GM19023 (cell line): ENCODE results near the gene GOLGA6C.
"Not testable (repeated sequence)": the region's sequence is repeated elsewhere in the genome, so short reads cannot be mapped to it uniquely, and the experiment has no call there.

ENCODE experiments used
- ATAC-seq: cut with Tn5 transposase; IDR thresholded peaks from one replicate; pipeline ENCODE4 v1.9.1; 2021; ENCODE audit warnings: mild to moderate bottlenecking, moderate library complexity; ENCODE audit not compliant: unreplicated experiment

The GOLGA6C gene

GRCh38 chr15:75225951-75226732 is 32.0 kb upstream of the GOLGA6C start:
- ATAC-seq = no peak

- ATAC-seq = not testable (repeated sequence)
Measured at GRCh38 chr15:75227112-75227511, 31.0 kb upstream of the GOLGA6C start.

GRCh38 chr15:75227663-75228280 is 30.4 kb upstream of the GOLGA6C start:
- no peak for ATAC-seq

- no peak for ATAC-seq
Measured at GRCh38 chr15:75228787-75229186, 29.3 kb upstream of the GOLGA6C start.

- ATAC-seq = no peak
Measured at GRCh38 chr15:75229191-75230015, 28.7 kb upstream of the GOLGA6C start.

- no peak for ATAC-seq
Measured at GRCh38 chr15:75230016-75230343, 28.2 kb upstream of the GOLGA6C start.

GRCh38 chr15:75230551-75231371 is 27.4 kb upstream of the GOLGA6C start:
- ATAC-seq = no peak

GRCh38 chr15:75231836-75232235 is 26.3 kb upstream of the GOLGA6C start:
- ATAC-seq = no peak

- ATAC-seq = no peak
Measured at GRCh38 chr15:75232252-75232813, 25.8 kb upstream of the GOLGA6C start.

GRCh38 chr15:75232826-75233503 is 25.2 kb upstream of the GOLGA6C start:
- ATAC-seq = no peak

GRCh38 chr15:75233504-75234190 is 24.5 kb upstream of the GOLGA6C start:
- no peak for ATAC-seq

- no peak for ATAC-seq
Measured at GRCh38 chr15:75234191-75234810, 23.8 kb upstream of the GOLGA6C start.

GRCh38 chr15:75235051-75235673 is 23.0 kb upstream of the GOLGA6C start:
- ATAC-seq = no peak

- no peak for ATAC-seq
Measured at GRCh38 chr15:75235760-75236729, 22.1 kb upstream of the GOLGA6C start.

- no peak for ATAC-seq
Measured at GRCh38 chr15:75237316-75237982, 20.7 kb upstream of the GOLGA6C start.

GRCh38 chr15:75238150-75238549 is 20.0 kb upstream of the GOLGA6C start:
- no peak for ATAC-seq

GRCh38 chr15:75245741-75246140 is 12.4 kb upstream of the GOLGA6C start:
- ATAC-seq = not testable (repeated sequence)
